ENCODE measurements around the gene C11orf97.
"Not testable (repeated sequence)": the region's sequence is repeated elsewhere in the genome, so short reads cannot be mapped to it uniquely, and the experiment has no call there.

DNA sequence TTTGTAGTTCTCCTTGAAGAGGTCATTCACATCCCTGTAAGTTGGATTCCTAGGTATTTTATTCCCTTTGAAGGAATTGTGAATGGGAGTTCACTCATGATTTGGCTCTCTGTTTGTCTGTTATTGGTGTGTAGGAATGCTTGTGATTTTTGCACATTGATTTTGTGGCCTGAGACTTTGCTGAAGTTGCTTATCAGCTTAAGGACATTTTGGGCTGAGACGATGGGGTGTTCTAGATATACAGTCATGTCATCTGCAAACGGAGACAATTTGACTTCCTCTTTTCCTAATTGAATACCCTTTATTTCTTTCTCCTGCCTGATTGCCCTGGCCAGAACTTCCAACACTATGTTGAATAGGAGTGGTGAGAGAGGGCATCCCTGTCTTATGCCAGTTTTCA lies 60.7 kb downstream of the C11orf97 start:
- TF ChIP-seq, protein P1, sequence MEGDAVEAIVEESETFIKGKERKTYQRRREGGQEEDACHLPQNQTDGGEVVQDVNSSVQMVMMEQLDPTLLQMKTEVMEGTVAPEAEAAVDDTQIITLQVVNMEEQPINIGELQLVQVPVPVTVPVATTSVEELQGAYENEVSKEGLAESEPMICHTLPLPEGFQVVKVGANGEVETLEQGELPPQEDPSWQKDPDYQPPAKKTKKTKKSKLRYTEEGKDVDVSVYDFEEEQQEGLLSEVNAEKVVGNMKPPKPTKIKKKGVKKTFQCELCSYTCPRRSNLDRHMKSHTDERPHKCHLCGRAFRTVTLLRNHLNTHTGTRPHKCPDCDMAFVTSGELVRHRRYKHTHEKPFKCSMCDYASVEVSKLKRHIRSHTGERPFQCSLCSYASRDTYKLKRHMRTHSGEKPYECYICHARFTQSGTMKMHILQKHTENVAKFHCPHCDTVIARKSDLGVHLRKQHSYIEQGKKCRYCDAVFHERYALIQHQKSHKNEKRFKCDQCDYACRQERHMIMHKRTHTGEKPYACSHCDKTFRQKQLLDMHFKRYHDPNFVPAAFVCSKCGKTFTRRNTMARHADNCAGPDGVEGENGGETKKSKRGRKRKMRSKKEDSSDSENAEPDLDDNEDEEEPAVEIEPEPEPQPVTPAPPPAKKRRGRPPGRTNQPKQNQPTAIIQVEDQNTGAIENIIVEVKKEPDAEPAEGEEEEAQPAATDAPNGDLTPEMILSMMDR (IDR thresholded peaks at IDR 0.05): not testable (repeated sequence)
- not testable (repeated sequence) for TF ChIP-seq POLR2A, POLR2AphosphoS5 (IDR thresholded peaks at IDR 0.05)
